Endothelial cell of umbilical vein (primary cell): ENCODE results near the gene FAM156B. TPM values are rescaled to one million over a fixed set of nuclear protein-coding genes. Genes with fewer than 3 reads are reported as not detected.

Experiments used
- BruUV-seq: library from RNA; stranded (reverse); fragments of 400-500 nt; replicated peaks from 2 replicates; lab custom pipeline; 2021; lab: Mats Ljungman, UMichigan
- CTCF ChIA-PET: fragments of 300-600, 350-600 bp; sonication (Branson Sonifier 250); formaldehyde crosslinking; loops from one replicate; lab custom pipeline; 2021; ENCODE audit warnings: antibody characterized with exemption, inconsistent platforms; lab: Charles Lee
- POLR2A ChIA-PET: fragments of 300-600, 350-600 bp; sonication (Branson Sonifier 250); formaldehyde crosslinking; loops from one replicate; lab custom pipeline; 2021; ENCODE audit warnings: antibody characterized with exemption, inconsistent platforms; lab: Charles Lee
- DNase-seq: peaks from one replicate; pipeline ENCODE4 v3.0.0-alpha.2; 2011; ENCODE audit warnings: low read depth, low spot score
- FAIRE-seq: peaks from 2 replicates; lab custom pipeline; 2011; peaks lifted over from hg19 to GRCh38; lab: Jason Lieb, UNC
- H2AFZ ChIP-seq: 2 replicates; pipeline ENCODE4 v1.6.0; 2012; ENCODE audit warnings: low read depth, low read length, control low read depth, inconsistent platforms
- H3K27ac ChIP-seq: 2 replicates; pipeline ENCODE4 v1.5.1; 2011; ENCODE audit warnings: low read depth, mild to moderate bottlenecking, control low read depth, low read length, moderate library complexity; ENCODE audit not compliant: insufficient read depth
- H3K27me3 ChIP-seq, 2 experiments: 2 replicates each; pipeline versions ENCODE4 v1.6.0 to v1.6.1; 2011; ENCODE audit warnings: low read length in 2 of 2, mixed read lengths in 1 of 2; ENCODE audit not compliant: control insufficient read depth in 2 of 2, insufficient read depth in 2 of 2
- H3K36me3 ChIP-seq, 2 experiments: 2 replicates in 1 of 2; 3 replicates in 1 of 2; pipeline ENCODE4 v1.5.1; 2011; ENCODE audit warnings: low read length in 2 of 2, mild to moderate bottlenecking in 1 of 2, moderate library complexity in 1 of 2; ENCODE audit not compliant: control insufficient read depth in 2 of 2, insufficient read depth in 2 of 2; ENCODE audit errors: extremely low read depth in 1 of 2
- H3K4me1 ChIP-seq: 3 replicates; pipeline ENCODE4 v1.5.1; 2011; ENCODE audit warnings: mild to moderate bottlenecking, low read length; ENCODE audit not compliant: control insufficient read depth, insufficient read depth; ENCODE audit errors: extremely low read depth
- H3K4me2 ChIP-seq: 2 replicates; pipeline ENCODE4 v1.6.1; 2011; ENCODE audit warnings: low read length, control low read depth, mixed read lengths; ENCODE audit not compliant: insufficient read depth
- H3K4me3 ChIP-seq, 3 experiments: fragments of 200-600 bp in 1 of 3; sonication (generic), shearing (Covaris generic) in 1 of 3; replicated peaks in 1 of 3; 2 replicates each; pipeline ENCODE4 v1.5.1; 2011 to 2016; ENCODE audit warnings: control low read depth in 3 of 3, low read length in 3 of 3, mild to moderate bottlenecking in 2 of 3, inconsistent platforms in 1 of 3, low read depth in 1 of 3, moderate library complexity in 1 of 3; ENCODE audit not compliant: insufficient read depth in 1 of 3
- H3K79me2 ChIP-seq: 2 replicates; pipeline ENCODE4 v1.6.0; 2012; ENCODE audit warnings: low read length, inconsistent platforms; ENCODE audit not compliant: control insufficient read depth, insufficient read depth
- H3K9ac ChIP-seq: replicated peaks from 2 replicates; pipeline ENCODE3; 2011; ENCODE audit warnings: low read length, control low read depth; ENCODE audit not compliant: insufficient read depth; ENCODE audit errors: extremely low read depth
- H3K9me1 ChIP-seq: replicated peaks from 3 replicates; pipeline ENCODE4 v1.6.0; 2011; ENCODE audit warnings: mild to moderate bottlenecking, low read length; ENCODE audit not compliant: control insufficient read depth, insufficient read depth; ENCODE audit errors: extremely low read depth
- H3K9me3 ChIP-seq: replicated peaks from 2 replicates; pipeline ENCODE4 v1.5.1; 2012; ENCODE audit warnings: low read length, inconsistent platforms; ENCODE audit not compliant: control insufficient read depth, insufficient read depth
- H4K20me1 ChIP-seq: replicated peaks from 2 replicates; pipeline ENCODE3; 2011; ENCODE audit warnings: mild to moderate bottlenecking, low read length; ENCODE audit not compliant: control insufficient read depth, insufficient read depth; ENCODE audit errors: extremely low read depth
- CTCF ChIP-seq, 2 donors: IDR thresholded peaks; 1 replicate in 1 of 2; 2 replicates in 1 of 2; pipeline ENCODE4 v1.5.1; 2011; ENCODE audit warnings: low read length in 2 of 2, mild to moderate bottlenecking in 2 of 2, moderate library complexity in 2 of 2, control low read depth in 1 of 2, inconsistent platforms in 1 of 2, low read depth in 1 of 2; ENCODE audit not compliant: insufficient read depth in 1 of 2; ENCODE audit errors: extremely low read depth in 1 of 2
- EZH2 ChIP-seq: IDR thresholded peaks from 2 replicates; pipeline ENCODE4 v1.6.1; 2012; ENCODE audit warnings: borderline replicate concordance, low read depth, mild to moderate bottlenecking, moderate library complexity, low read length, inconsistent platforms; ENCODE audit not compliant: severe bottlenecking
- FOS ChIP-seq: IDR thresholded peaks from 2 replicates; pipeline ENCODE4 v1.6.1; 2011; ENCODE audit warnings: mild to moderate bottlenecking, low read length, moderate library complexity, borderline replicate concordance; ENCODE audit not compliant: insufficient read depth
- GATA2 ChIP-seq: IDR thresholded peaks from 2 replicates; pipeline ENCODE4 v1.7.0; 2011; ENCODE audit warnings: low read depth, mild to moderate bottlenecking, moderate library complexity, mixed read lengths, low read length; ENCODE audit not compliant: insufficient read length, insufficient read depth
- JUN ChIP-seq: IDR thresholded peaks from 2 replicates; pipeline ENCODE4 v1.6.1; 2011; ENCODE audit warnings: borderline replicate concordance, low read depth; ENCODE audit not compliant: insufficient read length, insufficient read depth
- MAX ChIP-seq: IDR thresholded peaks from 2 replicates; pipeline ENCODE4 v1.6.1; 2011; ENCODE audit not compliant: insufficient read depth, insufficient read length
- MYC ChIP-seq: IDR thresholded peaks from one replicate; pipeline ENCODE4 v1.6.1; 2011; ENCODE audit warnings: mild to moderate bottlenecking, low read depth, low read length
- POLR2A ChIP-seq: IDR thresholded peaks from 2 replicates; pipeline ENCODE4 v1.6.1; 2012; ENCODE audit warnings: low read depth, mild to moderate bottlenecking, control low read depth, low read length
- POLR2AphosphoS5 ChIP-seq: IDR thresholded peaks from 2 replicates; pipeline ENCODE4 v1.6.1; 2012; ENCODE audit warnings: low read depth, mild to moderate bottlenecking, control low read depth, low read length, moderate library complexity; ENCODE audit not compliant: insufficient read depth
- dilution Hi-C: fragments of 300-500 bp; cut with MboI; formaldehyde crosslinking; loops from one replicate; pipeline ENCODE4 v1.15.0; 2019; ENCODE audit warnings: low sequenced_read_pairs; ENCODE audit not compliant: extremely low pct_ligation_motif_present
- intact Hi-C: fragments of 100-400 bp; cut with micrococcal nuclease; formaldehyde crosslinking; loops from one replicate; pipeline ENCODE4 v1.10.0; 2022
- polyA plus RNA-seq, 4 experiments: library from polyadenylated mRNA; depleted of rRNA in 3 of 4; stranded (reverse) in 3 of 4; unstranded in 1 of 4; fragments of >200 nt; gene quantifications; 2 replicates each; pipeline versions ENCODE4 v1.2.1 to v1.2.3, GENCODE V29; 2011 to 2012; ENCODE audit warnings: missing spikeins in 1 of 4
- total RNA-seq: library from RNA; stranded (reverse); gene quantifications from 2 replicates; pipeline ENCODE4 v1.2.3, GENCODE V29; 2021

FAM156B gene
- total and polyA plus RNA-seq, 2 donors (not counting 3 experiments of a cell fraction or from before 2014, with no cell fraction given), result 16.7 to 33.9 TPM

DNA sequence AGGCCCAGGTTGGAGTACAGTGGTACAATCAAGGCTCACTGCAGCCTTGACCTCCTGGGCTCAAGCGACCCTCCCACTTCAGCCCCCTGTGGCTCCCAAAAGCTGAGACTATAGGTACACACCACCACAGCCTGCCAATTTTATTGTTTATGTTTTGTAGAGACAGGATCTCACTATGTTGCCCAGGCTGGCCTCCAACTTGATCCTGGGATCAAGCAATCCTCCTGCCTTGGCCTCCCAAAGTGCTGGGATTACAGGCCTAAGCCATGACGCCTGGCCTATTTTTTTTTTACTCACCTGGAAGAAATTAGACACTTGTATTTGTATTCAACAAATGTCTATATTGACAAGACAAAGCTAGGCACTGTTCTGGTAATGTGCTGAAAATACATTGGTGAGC lies 36.1 kb downstream of the FAM156B start:
- Histone ChIP-seq H2AFZ (no peak overlapping the region), H3K27ac (no peak overlapping the region), H3K9me3 (no peaks in the 10 kb centered on the region), H3K9me1 (no peaks in the 10 kb centered on the region), H3K4me2 (no peak overlapping the region), H4K20me1 (no peaks in the 10 kb centered on the region), H3K9ac (no peak overlapping the region), H3K4me1 (peaks cover 6% of the 10 kb centered on the region), H3K27me3 (no peaks in the 10 kb centered on the region), H3K36me3 (no peaks in the 10 kb centered on the region), H3K4me3 (no peak overlapping the region), H3K79me2 (no peaks in the 10 kb centered on the region)
- CTCF ChIA-PET, result interaction anchor here (0.9 kb wide), 1 partner anchor 10 kb away, joined by 5 read pairs; no protein-coding TSS in a partner anchor
- intact Hi-C loops, result no loop called here
- no peak for FAIRE-seq
- dilution Hi-C loops, result no loop called here
- TF ChIP-seq JUN (no peak), MAX (no peak), FOS (no peak), POLR2A (no peak), MYC (no peak), GATA2 (no peak), EZH2 (no peak), POLR2AphosphoS5 (no peak), CTCF (IDR thresholded peaks at IDR 0.05; ENCODE audit: extremely low read depth in 1 of 2, insufficient read depth in 1 of 2, low read depth in 1 of 2, low read length in 2 of 2) (no peak)
- POLR2A ChIA-PET, result no interaction called here
- no TSS peak for BruUV-seq
- DNase-seq, result no peak
